ENCODE data around the gene C16orf90. TPM values are rescaled to one million over a fixed set of nuclear protein-coding genes. Genes with fewer than 3 reads are reported as not detected.

The C16orf90 gene
- total RNA-seq, 4 donors from 2014 or later, result not detected

GRCh38 chr16:3484318-3485096, 10.8 kb downstream of the C16orf90 start:
- H3K4me3 ChIP-seq, result no peak overlapping the region
- H3K27me3 ChIP-seq, result no peaks in the 10 kb centered on the region
- no peak overlapping the region for H3K27ac ChIP-seq
- no peaks in the 10 kb centered on the region for H3K9me3 ChIP-seq
- DNase-seq, result no peak
- no peaks in the 10 kb centered on the region for H3K4me1 ChIP-seq
- intact Hi-C loops (cut with DNase I; ENCODE audit: low total_unique reads), result no loop called here
- H3K36me3 ChIP-seq, result no peaks in the 10 kb centered on the region
- TF ChIP-seq CTCF (IDR thresholded peaks at IDR 0.05) (no peak), POLR2A (IDR thresholded peaks at IDR 0.05) (no peak)

GRCh38 chr16:3482659-3483241, 12.5 kb downstream of the C16orf90 start:
- no peaks in the 10 kb centered on the region for H3K4me1 ChIP-seq
- H3K4me3 ChIP-seq, result no peak overlapping the region
- no peak for TF ChIP-seq POLR2A (IDR thresholded peaks at IDR 0.05)
- TF ChIP-seq CTCF (IDR thresholded peaks at IDR 0.05), result no peak
- DNase-seq, result no peak
- intact Hi-C loops (cut with DNase I; ENCODE audit: low total_unique reads), result no loop called here
- no peak overlapping the region for H3K27ac ChIP-seq
- H3K9me3 ChIP-seq, result no peaks in the 10 kb centered on the region
- no peaks in the 10 kb centered on the region for H3K27me3 ChIP-seq
- H3K36me3 ChIP-seq, result no peaks in the 10 kb centered on the region

GRCh38 chr16:3481696-3482658, 13.3 kb downstream of the C16orf90 start:
- no peak overlapping the region for H3K4me3 ChIP-seq
- TF ChIP-seq POLR2A (IDR thresholded peaks at IDR 0.05), result no peak
- TF ChIP-seq CTCF (IDR thresholded peaks at IDR 0.05), result no peak
- H3K9me3 ChIP-seq, result no peaks in the 10 kb centered on the region
- no peak for DNase-seq
- intact Hi-C loops (cut with DNase I; ENCODE audit: low total_unique reads), result no loop called here
- H3K27me3 ChIP-seq, result no peaks in the 10 kb centered on the region
- no peaks in the 10 kb centered on the region for H3K4me1 ChIP-seq
- no peak overlapping the region for H3K27ac ChIP-seq
- H3K36me3 ChIP-seq, result no peaks in the 10 kb centered on the region

- DNase-seq, result no peak
- H3K9me3 ChIP-seq, result no peaks in the 10 kb centered on the region
- no peaks in the 10 kb centered on the region for H3K27me3 ChIP-seq
- intact Hi-C loops (cut with DNase I; ENCODE audit: low total_unique reads), result no loop called here
- H3K36me3 ChIP-seq, result no peaks in the 10 kb centered on the region
- no peak overlapping the region for H3K4me3 ChIP-seq
- H3K27ac ChIP-seq, result no peak overlapping the region
- H3K4me1 ChIP-seq, result no peaks in the 10 kb centered on the region
- TF ChIP-seq CTCF (IDR thresholded peaks at IDR 0.05) (no peak), POLR2A (IDR thresholded peaks at IDR 0.05) (no peak)
These were observed 14.2 kb downstream of the C16orf90 start for GRCh38 chr16:3480901-3481695.

Measured in uterus (tissue), 4 donors.